WTC11 (cell line): Measurements from ENCODE around the gene ADD2. TPM values are rescaled to one million over a fixed set of nuclear protein-coding genes. Genes with fewer than 3 reads are reported as not detected.

Experiments
- ATAC-seq: fragments of 200-7000 bp; cut with Tn5 transposase; 2 replicates; pipeline ENCODE4 v1.10.0; 2021; ENCODE audit warnings: mild to moderate bottlenecking, moderate library complexity
- CTCF ChIA-PET: fragments of 300-600 bp; sonication (Branson Sonifier 250); formaldehyde crosslinking; loops from one replicate; lab custom pipeline; 2021; ENCODE audit warnings: antibody characterized with exemption; lab: Charles Lee
- POLR2A ChIA-PET: fragments of 350-600 bp; sonication (Branson Sonifier 250); formaldehyde crosslinking; loops from one replicate; lab custom pipeline; 2021; ENCODE audit warnings: antibody characterized with exemption; lab: Charles Lee
- DNase-seq: peaks from one replicate; pipeline ENCODE4 v3.0.0; 2021; ENCODE audit warnings: low spot score
- H3K27ac Mint-ChIP-seq: 2 replicates; pipeline ENCODE4 v1.8.0; 2021; ENCODE audit warnings: mixed read lengths
- H3K27me3 Mint-ChIP-seq: 2 replicates; pipeline ENCODE4 v1.8.0; 2021; ENCODE audit warnings: low read depth, mild to moderate bottlenecking, moderate library complexity, mixed read lengths
- H3K36me3 Mint-ChIP-seq: 2 replicates; pipeline ENCODE4 v1.8.0; 2021; ENCODE audit warnings: mixed read lengths
- H3K4me1 Mint-ChIP-seq: 2 replicates; pipeline ENCODE4 v1.8.0; 2022; ENCODE audit warnings: mixed read lengths
- H3K4me3 Mint-ChIP-seq: 2 replicates; pipeline ENCODE4 v1.8.0; 2021; ENCODE audit warnings: mild to moderate bottlenecking, moderate library complexity, mixed read lengths
- H3K9me3 Mint-ChIP-seq: 2 replicates; pipeline ENCODE4 v1.8.0; 2021; ENCODE audit warnings: mixed read lengths
- ATF1 ChIP-seq: sonication (generic); formaldehyde crosslinking; IDR thresholded peaks from 2 replicates; pipeline ENCODE4 v1.8.1; 2023; ENCODE audit warnings: mild to moderate bottlenecking, moderate library complexity, missing genetic modification reagents
- ATF3 ChIP-seq: sonication (generic); formaldehyde crosslinking; conservative IDR thresholded peaks from 2 replicates; pipeline ENCODE4 v1.8.1; 2022; ENCODE audit warnings: mild to moderate bottlenecking, missing genetic modification reagents
- CBFB ChIP-seq: sonication (generic); formaldehyde crosslinking; IDR thresholded peaks from 2 replicates; pipeline ENCODE4 v1.8.1; 2022; ENCODE audit warnings: mild to moderate bottlenecking, low read depth, missing genetic modification reagents
- ESRRA ChIP-seq: sonication (generic); formaldehyde crosslinking; IDR thresholded peaks from 2 replicates; pipeline ENCODE4 v1.8.1; 2022; ENCODE audit warnings: mild to moderate bottlenecking, missing genetic modification reagents, borderline replicate concordance
- FOXJ3 ChIP-seq: sonication (generic); formaldehyde crosslinking; IDR thresholded peaks from 2 replicates; pipeline ENCODE4 v1.9.0; 2021; ENCODE audit warnings: missing genetic modification reagents, mild to moderate bottlenecking, borderline replicate concordance
- GRHL2 ChIP-seq: fragments of 250-450 bp; sonication (Bioruptor Pico); IDR thresholded peaks from 2 replicates; pipeline ENCODE4 v1.8.0; 2022; ENCODE audit warnings: mild to moderate bottlenecking, moderate library complexity; ENCODE audit not compliant: insufficient replicate concordance, severe bottlenecking
- JAZF1 ChIP-seq: fragments of 250-450 bp; sonication (Bioruptor Pico); IDR thresholded peaks from 2 replicates; pipeline ENCODE4 v1.9.0; 2021; ENCODE audit warnings: moderate library complexity, mild to moderate bottlenecking, inconsistent platforms
- NR3C1 ChIP-seq: sonication (generic); formaldehyde crosslinking; conservative IDR thresholded peaks from 2 replicates; pipeline ENCODE4 v1.8.1; 2023; ENCODE audit warnings: low read depth, mild to moderate bottlenecking, missing genetic modification reagents
- PREB ChIP-seq: sonication (generic); formaldehyde crosslinking; IDR thresholded peaks from 2 replicates; pipeline ENCODE4 v1.8.1; 2022; ENCODE audit warnings: mild to moderate bottlenecking, missing genetic modification reagents, moderate library complexity, borderline replicate concordance
- RELA ChIP-seq: sonication (generic); formaldehyde crosslinking; IDR thresholded peaks from 2 replicates; pipeline ENCODE4 v1.8.1; 2022; ENCODE audit warnings: missing genetic modification reagents, mild to moderate bottlenecking, borderline replicate concordance
- TEAD4 ChIP-seq: sonication (generic); formaldehyde crosslinking; IDR thresholded peaks from 2 replicates; pipeline ENCODE4 v1.8.0; 2022; ENCODE audit warnings: mild to moderate bottlenecking, missing genetic modification reagents
- total RNA-seq: library from RNA; stranded (reverse); gene quantifications from 3 replicates; pipeline ENCODE4 v1.2.3, GENCODE V29; 2021
- TF ChIP-seq, protein P1 (sequence below): fragments of 250-450 bp; sonication (Bioruptor Pico); conservative IDR thresholded peaks from 2 replicates; pipeline ENCODE4 v1.9.0; 2021; ENCODE audit warnings: mild to moderate bottlenecking
- TF ChIP-seq, protein P2 (sequence below): sonication (generic); formaldehyde crosslinking; IDR thresholded peaks from 2 replicates; pipeline ENCODE4 v1.8.1; 2022; ENCODE audit warnings: low read depth, mild to moderate bottlenecking, moderate library complexity, missing genetic modification reagents, borderline replicate concordance
- TF ChIP-seq, protein P3 (sequence below): sonication (generic); formaldehyde crosslinking; IDR thresholded peaks from 2 replicates; pipeline ENCODE4 v1.8.0; 2023; ENCODE audit warnings: missing genetic modification reagents, mild to moderate bottlenecking, borderline replicate concordance
- TF ChIP-seq, protein P4 (sequence below): fragments of 200-600 bp; IDR thresholded peaks from 2 replicates; pipeline ENCODE4 v1.8.0; 2022; ENCODE audit warnings: antibody characterized with exemption

ADD2 gene
- total RNA-seq, 1 experiment from 2014 or later, result 196 TPM

- H3K27me3 Mint-ChIP-seq, result peaks cover 32% of the 10 kb centered on the region
- CTCF ChIA-PET, result interaction anchor here (0.6 to 1.0 kb wide), 2 partner anchors 17 to 644 kb away, joined by 3 to 4 read pairs; no protein-coding TSS in a partner anchor
- H3K9me3 Mint-ChIP-seq, result no peaks in the 10 kb centered on the region
- no peaks in the 10 kb centered on the region for H3K36me3 Mint-ChIP-seq
- DNase-seq, result no peak
- H3K4me1 Mint-ChIP-seq, result no peaks in the 10 kb centered on the region
- POLR2A ChIA-PET, result no interaction called here
- ATAC-seq, result no peak
- TF ChIP-seq ATF1 (CRISPR knock-in tag) (no peak), PREB (CRISPR knock-in tag) (no peak), ESRRA (CRISPR knock-in tag) (no peak), RELA (CRISPR knock-in tag) (no peak), FOXJ3 (CRISPR knock-in tag) (no peak), ATF3 (CRISPR knock-in tag) (no peak), JAZF1 (CRISPR knock-in tag) (no peak), CBFB (CRISPR knock-in tag) (no peak), GRHL2 (CRISPR knock-in tag) (no peak), NR3C1 (CRISPR knock-in tag) (no peak), TEAD4 (CRISPR knock-in tag) (no peak)
- TF ChIP-seq, protein P1, sequence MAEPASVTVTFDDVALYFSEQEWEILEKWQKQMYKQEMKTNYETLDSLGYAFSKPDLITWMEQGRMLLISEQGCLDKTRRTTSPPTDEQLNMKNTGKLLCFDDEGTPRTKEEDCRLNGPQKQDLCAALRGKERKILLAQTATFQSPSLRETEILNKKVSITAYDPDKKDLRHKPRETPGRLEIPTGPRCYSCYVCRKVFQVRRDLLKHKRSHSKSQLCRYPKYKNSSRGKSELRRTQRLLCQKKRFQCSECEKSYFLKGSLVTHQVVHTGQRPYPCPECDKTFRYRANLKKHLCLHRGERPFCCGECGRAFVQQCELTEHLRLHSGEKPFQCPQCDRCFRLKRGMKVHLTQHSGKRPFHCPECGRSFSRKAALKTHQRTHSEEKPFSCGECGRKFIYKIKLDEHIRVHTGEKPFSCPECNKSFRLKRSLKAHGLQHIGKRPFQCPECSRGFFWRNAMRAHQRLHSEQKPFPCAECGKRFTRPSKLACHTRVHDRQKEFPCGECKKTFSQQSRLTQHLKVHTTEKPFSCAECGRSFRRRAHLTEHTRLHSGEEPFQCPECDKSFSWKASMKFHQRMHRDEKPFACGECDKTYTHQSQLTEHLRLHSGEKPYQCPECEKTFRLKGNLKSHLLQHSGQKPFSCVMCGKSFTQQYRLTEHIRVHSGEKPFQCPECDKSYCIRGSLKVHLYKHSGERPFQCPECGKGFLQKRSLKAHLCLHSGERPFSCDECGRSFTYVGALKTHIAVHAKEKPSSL, result no peak
- TF ChIP-seq, protein P2, sequence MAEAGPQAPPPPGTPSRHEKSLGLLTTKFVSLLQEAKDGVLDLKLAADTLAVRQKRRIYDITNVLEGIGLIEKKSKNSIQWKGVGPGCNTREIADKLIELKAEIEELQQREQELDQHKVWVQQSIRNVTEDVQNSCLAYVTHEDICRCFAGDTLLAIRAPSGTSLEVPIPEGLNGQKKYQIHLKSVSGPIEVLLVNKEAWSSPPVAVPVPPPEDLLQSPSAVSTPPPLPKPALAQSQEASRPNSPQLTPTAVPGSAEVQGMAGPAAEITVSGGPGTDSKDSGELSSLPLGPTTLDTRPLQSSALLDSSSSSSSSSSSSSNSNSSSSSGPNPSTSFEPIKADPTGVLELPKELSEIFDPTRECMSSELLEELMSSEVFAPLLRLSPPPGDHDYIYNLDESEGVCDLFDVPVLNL (CRISPR knock-in tag), result no peak
- TF ChIP-seq, protein P3, sequence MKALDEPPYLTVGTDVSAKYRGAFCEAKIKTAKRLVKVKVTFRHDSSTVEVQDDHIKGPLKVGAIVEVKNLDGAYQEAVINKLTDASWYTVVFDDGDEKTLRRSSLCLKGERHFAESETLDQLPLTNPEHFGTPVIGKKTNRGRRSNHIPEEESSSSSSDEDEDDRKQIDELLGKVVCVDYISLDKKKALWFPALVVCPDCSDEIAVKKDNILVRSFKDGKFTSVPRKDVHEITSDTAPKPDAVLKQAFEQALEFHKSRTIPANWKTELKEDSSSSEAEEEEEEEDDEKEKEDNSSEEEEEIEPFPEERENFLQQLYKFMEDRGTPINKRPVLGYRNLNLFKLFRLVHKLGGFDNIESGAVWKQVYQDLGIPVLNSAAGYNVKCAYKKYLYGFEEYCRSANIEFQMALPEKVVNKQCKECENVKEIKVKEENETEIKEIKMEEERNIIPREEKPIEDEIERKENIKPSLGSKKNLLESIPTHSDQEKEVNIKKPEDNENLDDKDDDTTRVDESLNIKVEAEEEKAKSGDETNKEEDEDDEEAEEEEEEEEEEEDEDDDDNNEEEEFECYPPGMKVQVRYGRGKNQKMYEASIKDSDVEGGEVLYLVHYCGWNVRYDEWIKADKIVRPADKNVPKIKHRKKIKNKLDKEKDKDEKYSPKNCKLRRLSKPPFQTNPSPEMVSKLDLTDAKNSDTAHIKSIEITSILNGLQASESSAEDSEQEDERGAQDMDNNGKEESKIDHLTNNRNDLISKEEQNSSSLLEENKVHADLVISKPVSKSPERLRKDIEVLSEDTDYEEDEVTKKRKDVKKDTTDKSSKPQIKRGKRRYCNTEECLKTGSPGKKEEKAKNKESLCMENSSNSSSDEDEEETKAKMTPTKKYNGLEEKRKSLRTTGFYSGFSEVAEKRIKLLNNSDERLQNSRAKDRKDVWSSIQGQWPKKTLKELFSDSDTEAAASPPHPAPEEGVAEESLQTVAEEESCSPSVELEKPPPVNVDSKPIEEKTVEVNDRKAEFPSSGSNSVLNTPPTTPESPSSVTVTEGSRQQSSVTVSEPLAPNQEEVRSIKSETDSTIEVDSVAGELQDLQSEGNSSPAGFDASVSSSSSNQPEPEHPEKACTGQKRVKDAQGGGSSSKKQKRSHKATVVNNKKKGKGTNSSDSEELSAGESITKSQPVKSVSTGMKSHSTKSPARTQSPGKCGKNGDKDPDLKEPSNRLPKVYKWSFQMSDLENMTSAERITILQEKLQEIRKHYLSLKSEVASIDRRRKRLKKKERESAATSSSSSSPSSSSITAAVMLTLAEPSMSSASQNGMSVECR, result no peak
- TF ChIP-seq, protein P4, sequence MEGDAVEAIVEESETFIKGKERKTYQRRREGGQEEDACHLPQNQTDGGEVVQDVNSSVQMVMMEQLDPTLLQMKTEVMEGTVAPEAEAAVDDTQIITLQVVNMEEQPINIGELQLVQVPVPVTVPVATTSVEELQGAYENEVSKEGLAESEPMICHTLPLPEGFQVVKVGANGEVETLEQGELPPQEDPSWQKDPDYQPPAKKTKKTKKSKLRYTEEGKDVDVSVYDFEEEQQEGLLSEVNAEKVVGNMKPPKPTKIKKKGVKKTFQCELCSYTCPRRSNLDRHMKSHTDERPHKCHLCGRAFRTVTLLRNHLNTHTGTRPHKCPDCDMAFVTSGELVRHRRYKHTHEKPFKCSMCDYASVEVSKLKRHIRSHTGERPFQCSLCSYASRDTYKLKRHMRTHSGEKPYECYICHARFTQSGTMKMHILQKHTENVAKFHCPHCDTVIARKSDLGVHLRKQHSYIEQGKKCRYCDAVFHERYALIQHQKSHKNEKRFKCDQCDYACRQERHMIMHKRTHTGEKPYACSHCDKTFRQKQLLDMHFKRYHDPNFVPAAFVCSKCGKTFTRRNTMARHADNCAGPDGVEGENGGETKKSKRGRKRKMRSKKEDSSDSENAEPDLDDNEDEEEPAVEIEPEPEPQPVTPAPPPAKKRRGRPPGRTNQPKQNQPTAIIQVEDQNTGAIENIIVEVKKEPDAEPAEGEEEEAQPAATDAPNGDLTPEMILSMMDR, result no peak
- H3K27ac Mint-ChIP-seq, result no peak overlapping the region
- no peak overlapping the region for H3K4me3 Mint-ChIP-seq
Measured at GRCh38 chr2:70806620-70807019, 38.6 kb upstream of the ADD2 start.
